ENCODE measurements around the gene FGFR4. TPM values are rescaled to one million over a fixed set of nuclear protein-coding genes. Genes with fewer than 3 reads are reported as not detected.

The FGFR4 gene
- total RNA-seq, 3 donors from 2014 or later: 25.3 to 60.3 (median 28.9) TPM

- ATAC-seq (no peak), DNase-seq (no peak)
- intact Hi-C loops (cut with DNase I, micrococcal nuclease): no loop called here
- H3K9me3 ChIP-seq: no peaks in the 10 kb centered on the region
- no peaks in the 10 kb centered on the region for H3K36me3 ChIP-seq (ENCODE audit: low read depth)
- TF ChIP-seq CTCF (IDR thresholded peaks at IDR 0.05): no peak
- H3K4me3 ChIP-seq: no peak overlapping the region
- H3K4me1 ChIP-seq (ENCODE audit: low read depth): no peaks in the 10 kb centered on the region
These were observed 9.4 kb upstream of the FGFR4 start for GRCh38 chr5:177077335-177077734.

DNA sequence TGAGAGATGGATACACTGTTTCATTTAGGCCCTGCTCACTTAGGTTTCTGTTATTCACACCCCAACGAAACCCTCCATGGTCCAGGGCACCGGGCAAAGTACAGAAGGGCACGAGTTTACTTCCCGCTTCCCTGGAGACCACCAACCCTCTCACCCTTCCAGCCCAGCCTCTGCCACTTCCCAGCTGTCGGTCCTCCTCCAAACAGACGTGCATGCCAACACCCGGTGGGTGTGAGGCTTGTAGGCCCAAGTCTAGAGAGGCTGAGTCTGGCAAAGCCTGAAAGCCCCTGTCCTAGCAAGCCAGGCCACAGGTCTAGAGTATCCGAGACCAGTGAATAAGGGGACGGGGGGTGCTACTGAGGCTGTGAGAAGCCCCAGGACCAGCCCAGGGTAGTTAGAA lies 7.1 kb upstream of the FGFR4 start:
- ATAC-seq (no peak), DNase-seq (no peak)
- no peaks in the 10 kb centered on the region for H3K9me3 ChIP-seq
- H3K4me3 ChIP-seq: no peak overlapping the region
- no peaks in the 10 kb centered on the region for H3K4me1 ChIP-seq (ENCODE audit: low read depth)
- intact Hi-C loops (cut with DNase I, micrococcal nuclease): no loop called here
- H3K36me3 ChIP-seq (ENCODE audit: low read depth): no peaks in the 10 kb centered on the region
- TF ChIP-seq CTCF (IDR thresholded peaks at IDR 0.05): no peak

DNA sequence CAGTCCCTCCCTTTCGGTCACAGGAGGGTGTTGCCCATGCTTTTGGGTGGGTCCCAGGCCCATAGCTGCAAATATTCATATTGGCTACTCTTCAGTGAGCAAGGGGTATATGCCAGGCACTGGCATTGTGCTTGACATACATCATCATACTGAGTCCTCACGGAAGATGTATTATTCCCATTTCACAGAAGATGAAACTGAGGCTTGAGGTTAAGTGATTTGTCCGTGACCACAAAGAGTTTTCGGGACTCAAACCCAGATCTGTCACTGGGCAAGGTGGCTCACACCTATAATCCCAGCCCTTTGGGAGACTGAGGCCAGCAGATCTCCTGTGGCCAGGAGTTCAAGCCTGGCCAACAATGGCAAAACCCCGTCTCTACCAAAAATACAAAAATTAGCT lies 6.5 kb upstream of the FGFR4 start:
- intact Hi-C loops (cut with DNase I, micrococcal nuclease): no loop called here
- TF ChIP-seq CTCF (IDR thresholded peaks at IDR 0.05): no peak
- H3K36me3 ChIP-seq (ENCODE audit: low read depth): no peaks in the 10 kb centered on the region
- DNase-seq (no peak), ATAC-seq (no peak)
- H3K9me3 ChIP-seq: no peaks in the 10 kb centered on the region
- no peaks in the 10 kb centered on the region for H3K4me1 ChIP-seq (ENCODE audit: low read depth)
- H3K4me3 ChIP-seq: no peak overlapping the region

DNA sequence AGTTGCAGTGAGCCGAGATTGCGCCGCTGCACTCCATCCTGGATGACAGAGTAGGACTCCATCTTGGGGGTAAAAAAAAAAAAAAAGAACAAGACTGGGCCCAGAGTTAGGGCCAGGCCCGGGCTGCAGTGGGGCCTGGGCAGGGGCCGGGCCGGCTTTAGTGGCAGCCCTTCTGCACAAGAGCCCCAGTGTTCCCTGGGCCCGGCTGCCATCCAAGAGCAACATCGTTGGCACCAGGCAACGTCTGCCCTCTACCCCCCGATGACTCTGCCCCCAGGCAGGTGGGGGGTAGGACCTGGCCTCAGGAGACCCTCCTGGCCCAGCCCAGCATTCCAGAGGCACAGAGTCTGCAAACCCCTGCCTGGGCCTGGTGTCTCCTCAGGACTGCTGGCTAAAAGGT lies 4.9 kb upstream of the FGFR4 start:
- no peak for DNase-seq
- intact Hi-C loops (cut with DNase I, micrococcal nuclease): no loop called here

GRCh38 chr5:177083357-177083756 lies 3.4 kb upstream of the FGFR4 start:
- ATAC-seq (no peak), DNase-seq (no peak)
- intact Hi-C loops (cut with DNase I, micrococcal nuclease): no loop called here
- peaks cover 7% of the 10 kb centered on the region for H3K4me1 ChIP-seq (ENCODE audit: low read depth)
- no peaks in the 10 kb centered on the region for H3K9me3 ChIP-seq
- no peaks in the 10 kb centered on the region for H3K36me3 ChIP-seq (ENCODE audit: low read depth)
- H3K4me3 ChIP-seq: no peak overlapping the region
- no peak for TF ChIP-seq CTCF (IDR thresholded peaks at IDR 0.05)

More for the DNA sequence above, 4.9 kb upstream of the FGFR4 start:
- Histone ChIP-seq H3K4me1 (ENCODE audit: low read depth) (peaks cover 1% of the 10 kb centered on the region), H3K4me3 (no peak overlapping the region), H3K36me3 (ENCODE audit: low read depth) (no peaks in the 10 kb centered on the region), H3K9me3 (no peaks in the 10 kb centered on the region)
- no peak for TF ChIP-seq CTCF (IDR thresholded peaks at IDR 0.05)
- ATAC-seq: no peak

- Histone ChIP-seq H3K36me3 (ENCODE audit: low read depth) (no peaks in the 10 kb centered on the region), H3K4me1 (ENCODE audit: low read depth) (peaks cover 11% of the 10 kb centered on the region), H3K9me3 (no peaks in the 10 kb centered on the region), H3K4me3 (no peak overlapping the region)
- DNase-seq (no peak), ATAC-seq (no peak)
- TF ChIP-seq CTCF (IDR thresholded peaks at IDR 0.05): no peak
- intact Hi-C loops (cut with DNase I, micrococcal nuclease): no loop called here
These were observed 2.5 kb upstream of the FGFR4 start for GRCh38 chr5:177084175-177084574.

Measured in mucosa of descending colon (tissue), 3 donors.